ENCODE data around the gene ARL17B.
"Not testable (repeated sequence)": the region's sequence is repeated elsewhere in the genome, so short reads cannot be mapped to it uniquely, and the experiment has no call there.

The ARL17B gene

DNA sequence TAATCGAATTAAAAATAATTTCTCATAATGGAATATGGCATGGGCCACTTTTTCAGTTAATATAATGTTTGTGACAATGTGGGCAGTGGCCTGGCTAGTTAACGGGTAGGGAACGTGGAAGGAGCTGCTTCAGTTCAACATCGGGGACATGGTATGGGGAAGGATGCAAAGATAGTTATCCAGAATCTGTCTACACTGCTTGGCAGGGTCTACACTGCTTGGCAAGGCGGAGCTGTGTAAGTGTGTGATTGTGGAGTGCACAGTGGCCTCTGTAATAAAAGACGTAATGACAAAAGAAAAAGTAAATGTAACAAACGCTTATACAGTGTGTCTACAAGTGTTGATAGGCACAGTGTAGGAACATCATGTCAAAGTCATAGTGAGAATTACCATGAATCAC, 74.0 kb downstream of the ARL17B start:
- not testable (repeated sequence) for DNase-seq

GRCh38 chr17:46286764-46287221, 74.8 kb downstream of the ARL17B start:
- DNase-seq, result peak; percentile 57

DNA sequence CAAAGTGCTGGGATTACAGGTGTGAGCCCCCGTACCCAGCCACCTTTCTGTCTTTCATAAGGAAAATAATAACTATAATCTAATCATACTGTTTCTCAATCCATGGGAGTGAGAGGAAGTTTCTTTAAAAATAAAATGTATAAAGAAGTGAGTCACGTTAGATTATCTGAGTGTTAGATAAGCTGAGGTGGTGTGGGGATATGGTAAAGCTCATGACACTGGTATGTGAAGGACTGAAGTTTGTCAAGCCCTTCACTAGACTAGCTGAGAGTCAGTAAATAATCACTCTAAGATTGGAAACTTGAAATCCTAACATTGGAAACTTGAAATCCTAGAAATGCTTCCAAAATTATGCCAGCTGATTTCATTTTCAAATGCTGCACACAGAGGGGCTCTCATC, 76.1 kb downstream of the ARL17B start:
- not testable (repeated sequence) for DNase-seq

- DNase-seq, result peak; percentile 22
Measured at GRCh38 chr17:46284467-46284866, 77.1 kb downstream of the ARL17B start.

- not testable (repeated sequence) for DNase-seq
Measured at GRCh38 chr17:46282635-46283034, 78.9 kb downstream of the ARL17B start.

- DNase-seq, result not testable (repeated sequence)
Measured at GRCh38 chr17:46281336-46281735, 80.2 kb downstream of the ARL17B start.

- not testable (repeated sequence) for DNase-seq
Measured at GRCh38 chr17:46276728-46277479, 84.7 kb downstream of the ARL17B start.

GRCh38 chr17:46274238-46274637, 87.3 kb downstream of the ARL17B start:
- no peak for DNase-seq

- no peak for DNase-seq
Measured at GRCh38 chr17:46273541-46274236, 87.9 kb downstream of the ARL17B start.

GRCh38 chr17:46270032-46270431, 91.5 kb downstream of the ARL17B start:
- no peak for DNase-seq

DNA sequence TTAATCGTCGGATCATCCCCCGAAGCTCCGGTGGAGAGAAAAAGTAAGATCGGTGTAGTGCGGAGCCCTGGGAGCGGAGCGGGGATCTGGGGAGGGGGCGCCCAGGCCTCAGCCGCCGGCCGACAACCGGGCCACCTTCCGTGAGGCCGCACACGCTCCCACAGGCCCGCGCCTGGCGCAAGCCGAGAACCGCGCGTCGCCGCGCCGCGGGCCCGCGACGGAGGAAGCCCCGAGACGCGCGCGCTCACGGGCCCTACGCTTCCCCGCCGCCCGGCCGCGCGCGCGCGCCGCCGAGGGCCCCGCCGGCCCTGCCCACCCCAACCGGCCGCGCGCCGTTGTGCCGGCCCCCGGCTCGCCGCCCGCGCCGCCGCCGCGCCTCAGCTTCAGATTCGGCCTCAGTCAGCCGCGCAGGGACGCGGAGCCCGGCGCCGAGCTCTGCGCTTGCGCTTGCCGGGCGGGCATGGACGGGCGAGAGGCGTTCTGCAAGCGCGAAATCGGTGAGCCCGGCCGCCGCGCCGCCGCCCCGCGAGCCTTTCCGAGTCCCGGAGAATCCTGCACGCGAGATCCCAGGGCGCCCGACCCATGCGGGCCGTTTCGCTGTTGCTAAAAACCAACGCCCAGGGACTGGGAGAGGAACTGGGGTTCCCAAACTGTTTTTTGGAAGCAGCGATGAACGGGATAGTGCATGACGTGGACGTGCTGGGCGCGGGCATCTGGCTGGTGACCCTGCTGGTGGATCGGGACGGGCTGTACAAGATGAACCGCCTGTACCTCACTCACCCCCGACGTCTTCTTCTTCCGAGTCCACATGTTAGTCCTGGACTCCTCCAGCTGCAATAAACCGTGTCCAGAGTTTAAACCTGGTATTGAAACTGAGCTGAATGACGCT, 94.7 kb downstream of the ARL17B start:
- DNase-seq, result peak; percentile 83

GRCh38 chr17:46266063-46266655, 95.4 kb downstream of the ARL17B start:
- not testable (repeated sequence) for DNase-seq

DNA sequence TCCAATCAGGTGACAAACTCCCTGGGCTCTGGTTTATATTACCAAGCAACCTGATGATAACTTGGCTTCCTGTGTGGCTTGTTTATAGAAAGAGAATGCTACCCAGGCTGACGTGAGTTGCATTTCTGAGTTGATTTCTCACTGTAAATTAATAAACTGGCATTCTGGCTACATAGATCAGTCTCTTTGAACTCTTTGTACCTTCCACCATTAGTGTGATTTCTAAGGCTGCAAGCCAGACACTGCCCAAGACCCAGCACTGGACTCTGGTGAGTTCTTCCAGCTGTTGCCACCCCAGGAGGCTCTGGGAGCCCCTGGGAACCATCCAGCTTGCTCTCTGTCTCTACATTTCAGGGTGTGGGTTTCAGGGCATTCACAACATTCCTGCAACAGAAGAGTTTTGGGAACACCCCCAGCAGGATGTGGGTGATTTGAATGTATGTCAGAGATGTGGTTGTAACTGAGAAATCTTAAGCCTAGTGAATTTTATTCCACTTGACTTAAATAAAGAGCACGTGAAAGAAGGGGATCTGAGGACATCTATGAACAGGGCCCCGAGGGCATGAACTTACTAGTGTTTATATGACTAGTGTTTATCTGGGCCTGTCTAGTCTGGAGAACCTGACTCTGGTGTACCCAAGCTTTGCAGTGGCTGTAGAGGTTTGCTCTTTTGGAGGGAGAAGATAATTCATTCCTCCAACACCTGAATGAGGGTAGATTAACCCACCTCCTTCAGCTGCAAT, 96.9 kb downstream of the ARL17B start:
- no peak for DNase-seq

GRCh38 chr17:46262271-46262670, 99.3 kb downstream of the ARL17B start:
- DNase-seq, result no peak

- not testable (repeated sequence) for DNase-seq
Measured at GRCh38 chr17:46259845-46260661, 101.5 kb downstream of the ARL17B start.

- DNase-seq, result not testable (repeated sequence)
Measured at GRCh38 chr17:46256369-46256768, 105.2 kb downstream of the ARL17B start.

GRCh38 chr17:46254215-46254614, 107.4 kb downstream of the ARL17B start:
- DNase-seq, result not testable (repeated sequence)

GRCh38 chr17:46253722-46254121, 107.8 kb downstream of the ARL17B start:
- not testable (repeated sequence) for DNase-seq

DNA sequence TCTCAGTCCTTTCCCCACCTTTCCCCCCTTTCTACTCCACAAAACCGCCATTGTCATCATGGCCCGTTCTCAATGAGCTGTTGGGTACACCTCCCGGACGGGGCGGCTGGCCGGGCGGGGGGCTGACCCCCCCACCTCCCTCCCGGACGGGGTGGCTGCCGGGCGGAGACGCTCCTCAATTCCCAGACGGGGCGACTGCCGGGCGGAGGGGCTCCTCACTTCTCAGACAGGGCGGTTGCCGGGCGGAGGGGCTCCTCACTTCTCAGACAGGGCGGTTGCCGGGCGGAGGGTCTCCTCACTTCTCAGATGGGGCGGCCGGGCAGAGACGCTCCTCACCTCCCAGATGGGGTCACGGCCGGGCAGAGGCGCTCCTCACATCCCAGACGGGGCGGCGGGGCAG, 108.8 kb downstream of the ARL17B start:
- not testable (repeated sequence) for DNase-seq

DNA sequence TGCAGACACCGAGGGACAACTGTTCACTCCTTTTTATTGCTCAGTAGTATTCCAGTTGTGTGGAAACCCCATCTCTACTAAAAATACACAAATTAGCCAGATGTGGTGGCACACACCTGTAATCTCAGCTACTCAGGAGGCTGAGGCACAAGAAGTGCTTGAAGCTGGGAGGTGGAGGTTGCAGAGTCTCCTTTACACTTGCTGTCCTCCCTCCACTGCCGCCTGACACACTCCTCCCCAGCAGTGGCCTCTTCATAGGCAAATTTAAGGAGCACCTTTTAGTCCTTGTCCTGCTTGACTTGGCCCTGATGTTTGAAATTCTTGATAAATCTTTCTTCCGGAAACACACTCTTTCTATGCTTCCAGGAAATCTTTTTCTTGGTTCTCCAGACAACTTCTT, 112.4 kb downstream of the ARL17B start:
- DNase-seq, result not testable (repeated sequence)
